ENCODE measurements around the gene ABCD4. TPM values are rescaled to one million over a fixed set of nuclear protein-coding genes. Genes with fewer than 3 reads are reported as not detected.

ABCD4 gene
- total RNA-seq, 1 experiment from 2014 or later: 45.3 TPM

GRCh38 chr14:74246542-74246941 lies 56.2 kb downstream of the ABCD4 start:
- Histone ChIP-seq H3K36me3 (ENCODE audit: control insufficient read depth in 1 of 2, insufficient read depth in 2 of 2, low read length in 2 of 2) (no peaks in the 10 kb centered on the region), H3K9ac (ENCODE audit: low read length) (no peak overlapping the region), H3K27me3 (ENCODE audit: insufficient read depth, low read length) (no peaks in the 10 kb centered on the region), H3K9me2 (ENCODE audit: insufficient read depth) (no peaks in the 10 kb centered on the region), H4K20me1 (ENCODE audit: insufficient read depth) (no peaks in the 10 kb centered on the region), H2AFZ (ENCODE audit: low read depth, low read length, poor library complexity, severe bottlenecking) (no peak overlapping the region), H3K9me3 (ENCODE audit: control insufficient read depth in 1 of 2, insufficient read depth in 1 of 2, low read depth in 1 of 2, low read length in 2 of 2) (no peaks in the 10 kb centered on the region), H3K79me2 (ENCODE audit: insufficient read depth, low read length) (no peaks in the 10 kb centered on the region), H3K27ac (ENCODE audit: low read depth, low read length) (no peak overlapping the region), H3K4me1 (ENCODE audit: control insufficient read depth in 1 of 2, insufficient read depth in 2 of 2, low read length in 2 of 2) (peaks cover 2 to 4% of the 10 kb centered on the region in 2 experiments; a peak in 2 of 4 replicates), H3K4me3 (replicated peaks in 1 of 2; ENCODE audit: low read depth in 1 of 2, low read length in 2 of 2) (no peak overlapping the region), H3K4me2 (ENCODE audit: low read length) (no peak overlapping the region)
- CTCF ChIA-PET: no interaction called here
- POLR2A ChIA-PET: no interaction called here
- TF ChIP-seq ZNF274 (IDR thresholded peaks at IDR 0.05; ENCODE audit: low read depth, low read length) (no peak), CTCF (IDR thresholded peaks at IDR 0.05 in 2 of 3, conservative IDR thresholded peaks at IDR 0.05 in 1 of 3; ENCODE audit: borderline replicate concordance in 1 of 3, insufficient read depth in 1 of 3, low read depth in 2 of 3, low read length in 2 of 3) (no peak), EZH2phosphoT487 (IDR thresholded peaks at IDR 0.05; ENCODE audit: borderline replicate concordance) (no peak), TCF7L2 (IDR thresholded peaks at IDR 0.05; ENCODE audit: borderline replicate concordance, extremely low read depth, insufficient read depth, insufficient read length) (no peak), YY1 (IDR thresholded peaks at IDR 0.05; ENCODE audit: extremely low read depth, insufficient replicate concordance, low read depth, low read length) (no peak), MAX (IDR thresholded peaks at IDR 0.05) (no peak), SIN3A (IDR thresholded peaks at IDR 0.05; ENCODE audit: low read depth) (no peak), SP1 (IDR thresholded peaks at IDR 0.05; ENCODE audit: low read depth) (no peak), CBX3 (IDR thresholded peaks at IDR 0.05; ENCODE audit: low read depth) (no peak), JUND (IDR thresholded peaks at IDR 0.05) (no peak), ELF1 (IDR thresholded peaks at IDR 0.05; ENCODE audit: borderline replicate concordance, low read depth) (no peak), RAD21 (IDR thresholded peaks at IDR 0.05; ENCODE audit: low read depth) (no peak), ZFX (IDR thresholded peaks at IDR 0.05) (no peak), ATF3 (IDR thresholded peaks at IDR 0.05) (no peak)
- no TSS peak for BruUV-seq (replicated peaks)
- ATAC-seq (no peak), DNase-seq (ENCODE audit: low read depth, low spot score) (no peak)
- intact Hi-C loops (cut with micrococcal nuclease): no loop called here
- RAD21 ChIA-PET (ENCODE audit: low non-redundant PET in 1 of 2, low total read pairs in 2 of 2, uncharacterized antibody in 2 of 2, unreplicated experiment in 2 of 2): no interaction called here
